Small intestine (tissue), 7 donors: ENCODE results near the gene MRPL18. TPM values are rescaled to one million over a fixed set of nuclear protein-coding genes. Genes with fewer than 3 reads are reported as not detected.
A peak's percentile ranks its signal among the peaks of the same experiment; 100 is the strongest.

ENCODE experiments used
- DNase-seq, 2 donors: peaks; one replicate each; pipeline versions ENCODE4 v3.0.0 to v3.0.0-alpha.2; 2013
- FAIRE-seq: peaks from 2 replicates; lab custom pipeline; 2012; peaks lifted over from hg19 to GRCh38; lab: Jason Lieb, UNC
- H3K27ac ChIP-seq, 3 donors: one replicate each; pipeline ENCODE4 v1.5.1; 2013; ENCODE audit warnings: low read length in 2 of 3, mild to moderate bottlenecking in 2 of 3, control low read depth in 1 of 3, inconsistent platforms in 1 of 3, low read depth in 1 of 3, moderate library complexity in 1 of 3
- H3K27me3 ChIP-seq, 3 donors: one replicate each; pipeline ENCODE4 v1.6.1; 2013; ENCODE audit warnings: low read length in 3 of 3, inconsistent platforms in 1 of 3; ENCODE audit not compliant: control insufficient read depth in 3 of 3, insufficient read depth in 3 of 3
- H3K36me3 ChIP-seq, 3 donors: one replicate each; pipeline ENCODE4 v1.6.1; 2013; ENCODE audit warnings: low read length in 3 of 3, inconsistent platforms in 1 of 3, low read depth in 1 of 3, mild to moderate bottlenecking in 1 of 3, moderate library complexity in 1 of 3; ENCODE audit not compliant: control insufficient read depth in 3 of 3, insufficient read depth in 2 of 3
- H3K4me1 ChIP-seq, 3 donors: one replicate each; pipeline ENCODE4 v1.6.1; 2013; ENCODE audit warnings: low read length in 2 of 3, inconsistent platforms in 1 of 3, low read depth in 1 of 3, mild to moderate bottlenecking in 1 of 3, moderate library complexity in 1 of 3; ENCODE audit not compliant: control insufficient read depth in 3 of 3, insufficient read depth in 2 of 3
- H3K4me3 ChIP-seq, 3 donors: one replicate each; pipeline ENCODE4 v1.5.1; 2013; ENCODE audit warnings: low read length in 3 of 3, control low read depth in 1 of 3, inconsistent platforms in 1 of 3, low read depth in 1 of 3, mild to moderate bottlenecking in 1 of 3, moderate library complexity in 1 of 3
- H3K9me3 ChIP-seq, 2 donors: one replicate each; pipeline ENCODE4 v1.6.1; 2013; ENCODE audit warnings: low read depth in 1 of 2, low read length in 1 of 2; ENCODE audit not compliant: control insufficient read depth in 2 of 2, insufficient read depth in 1 of 2
- WGBS, 3 donors: extraction: QIAGEN DNeasy Blood & Tissue Kit; methylation state at CpG; one replicate each; pipeline ENCODE4 v1.1.7; 2013; 5-methylcytosine and 5-hydroxymethylcytosine counted together
- polyA plus RNA-seq, 4 donors: library from polyadenylated mRNA; stranded (reverse) in 3 of 4; unstranded in 1 of 4; fragments of 200-250 nt in 3 of 4; fragments of 120-200 nt in 1 of 4; gene quantifications; one replicate each; pipeline versions ENCODE4 v1.2.1 to v1.2.3, GENCODE V29; 2013
- donor health status: healthy with polysubstance abuse.
- donor health status: control.
- donor health status: control.
- donor health status: Bipolar disorder and iron deficiency.
- donor health status: healthy.

MRPL18 gene
- polyA plus RNA-seq, 4 donors, result 74.8 to 83.3 (median 78.0) TPM

DNA sequence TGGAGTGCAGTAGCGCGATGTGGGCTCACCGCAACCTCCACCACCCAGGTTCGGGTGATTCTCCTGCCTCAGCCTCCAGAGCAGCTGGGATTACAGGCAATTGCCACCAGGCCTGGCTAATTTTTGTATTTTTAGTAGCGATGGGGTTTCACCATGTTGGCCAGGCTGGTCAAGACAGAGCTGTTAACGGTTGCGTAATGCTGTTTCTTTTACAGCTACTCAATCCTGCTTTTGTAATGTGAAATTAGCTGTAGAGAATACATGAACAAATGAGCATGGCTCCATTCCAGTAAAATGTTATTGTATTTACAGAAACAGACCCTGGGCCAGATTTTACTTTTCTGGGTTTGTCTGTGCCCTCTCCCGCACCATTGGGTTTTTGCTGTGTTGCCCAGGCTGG is 11.7 kb downstream of the MRPL18 start:
- FAIRE-seq, result no peak
- Histone ChIP-seq H3K36me3 (peaks cover 6 to 13% (median 10%) of the 10 kb centered on the region in 3 donors), H3K4me3 (no peak overlapping the region)

DNA sequence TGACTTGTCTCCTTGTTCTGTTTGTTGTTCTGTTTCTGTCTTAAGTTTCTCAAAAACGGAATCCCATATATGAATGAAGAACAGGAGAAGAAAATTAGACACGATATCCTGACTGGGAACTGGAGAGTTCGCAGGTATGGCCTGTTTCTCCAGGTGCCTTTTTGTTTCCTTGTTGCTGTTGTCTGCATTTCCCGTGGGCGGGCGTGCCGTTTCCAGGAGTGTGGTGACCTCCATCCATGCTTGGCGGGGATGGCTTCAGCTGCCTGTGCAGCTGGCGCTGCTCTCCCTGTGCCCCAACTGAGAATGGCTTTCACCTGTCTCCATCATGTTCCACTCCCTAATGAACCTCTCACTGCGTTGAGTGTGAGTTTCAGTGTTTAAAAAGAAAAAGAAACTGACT is 14.2 kb downstream of the MRPL18 start:
- peak in 1 of 2 donors; percentile 27 for DNase-seq

More for the DNA sequence above, 11.7 kb downstream of the MRPL18 start:
- Histone ChIP-seq H3K9me3 (no peaks in the 10 kb centered on the region), H3K27ac (no peak overlapping the region), H3K27me3 (no peaks in the 10 kb centered on the region), H3K4me1 (peaks cover 0 to 19% (median 0%) of the 10 kb centered on the region in 3 donors)
- WGBS, 3 donors, result 92 to 94% (median 94%) methylated on average over 8 of the region's 8 CpGs
- DNase-seq, result no peak

DNA sequence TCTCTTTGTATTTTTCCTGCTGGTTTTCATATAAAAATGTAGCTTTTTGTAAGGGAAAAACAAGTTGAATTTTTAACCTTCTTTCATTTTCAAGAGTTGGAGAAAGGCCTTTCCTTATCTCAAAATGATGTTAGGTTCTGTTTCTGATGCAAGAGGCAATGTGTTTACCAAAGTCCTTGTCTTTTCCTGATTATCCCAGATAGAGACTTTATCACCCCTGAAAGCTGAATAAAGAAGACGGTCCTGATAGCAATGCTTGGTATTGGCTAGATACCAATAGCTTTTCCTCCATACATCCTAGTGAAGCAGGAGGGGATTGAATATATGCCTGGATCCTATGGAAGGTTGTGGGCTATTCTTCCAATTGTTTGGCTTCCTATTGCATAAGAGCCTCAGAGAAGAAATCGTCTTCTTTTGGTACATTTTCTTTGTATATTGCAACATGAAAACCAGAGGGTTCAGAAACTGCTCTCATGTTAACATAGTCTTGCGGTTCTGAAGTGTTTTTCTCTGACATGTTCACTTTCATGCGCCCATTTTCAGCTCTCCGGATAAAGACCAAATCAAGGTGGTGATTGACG is 15.3 kb downstream of the MRPL18 start:
- DNase-seq, result peak in 1 of 2 donors; percentile 41
- FAIRE-seq, result no peak
- no peaks in the 10 kb centered on the region for H3K27me3 ChIP-seq
- H3K4me3 ChIP-seq, result no peak overlapping the region
- H3K9me3 ChIP-seq, result no peaks in the 10 kb centered on the region
- 84 to 89% (median 87%) methylated on average over 6 of the region's 6 CpGs for WGBS, 3 donors
- H3K27ac ChIP-seq, result peak overlapping the region in 1 of 3 donors; percentile 83
- H3K36me3 ChIP-seq, result no peaks in the 10 kb centered on the region
- H3K4me1 ChIP-seq, result peaks cover 0 to 24% (median 0%) of the 10 kb centered on the region in 3 donors

More for the DNA sequence above, 14.2 kb downstream of the MRPL18 start:
- FAIRE-seq, result no peak
- WGBS, 3 donors, result 30 to 64% (median 49%) methylated on average over 10 of the region's 10 CpGs
- H3K4me3 ChIP-seq, result no peak overlapping the region
- no peaks in the 10 kb centered on the region for H3K9me3 ChIP-seq
- H3K4me1 ChIP-seq, result peaks cover 0 to 24% (median 0%) of the 10 kb centered on the region in 3 donors
- peaks cover 0 to 3% (median 0%) of the 10 kb centered on the region in 3 donors for H3K36me3 ChIP-seq
- no peaks in the 10 kb centered on the region for H3K27me3 ChIP-seq
- H3K27ac ChIP-seq, result no peak overlapping the region

DNA sequence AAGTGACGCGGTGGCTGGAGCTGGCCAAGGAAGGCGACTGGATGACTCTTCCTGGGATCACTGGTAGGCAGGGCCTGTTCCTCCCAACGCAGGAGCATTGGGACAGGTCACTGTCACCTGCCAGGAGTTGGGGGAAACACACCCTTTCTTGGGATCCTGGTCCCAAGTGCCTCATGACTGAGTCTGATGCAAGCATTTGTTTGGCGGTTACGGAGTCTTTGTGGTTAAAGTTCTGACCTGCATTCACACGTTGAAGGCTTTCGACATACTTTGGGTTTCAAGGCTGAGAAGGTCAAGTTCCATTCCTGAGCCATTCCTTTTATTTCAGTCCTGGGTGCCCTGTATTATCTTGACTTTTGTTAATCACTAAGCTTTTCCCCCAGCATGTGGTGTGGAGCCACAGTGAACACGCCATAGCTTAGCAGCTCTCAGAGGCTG is 15.8 kb downstream of the MRPL18 start:
- 72 to 81% (median 77%) methylated on average over 9 of the region's 9 CpGs for WGBS, 3 donors
- no peaks in the 10 kb centered on the region for H3K9me3 ChIP-seq
- FAIRE-seq, result no peak
- no peaks in the 10 kb centered on the region for H3K27me3 ChIP-seq
- peak overlapping the region in 1 of 3 donors; percentile 83 for H3K27ac ChIP-seq
- DNase-seq, result peak; percentile 25 to 90
- peaks cover 0 to 24% (median 0%) of the 10 kb centered on the region in 3 donors for H3K4me1 ChIP-seq
- H3K4me3 ChIP-seq, result no peak overlapping the region
- H3K36me3 ChIP-seq, result no peaks in the 10 kb centered on the region

DNA sequence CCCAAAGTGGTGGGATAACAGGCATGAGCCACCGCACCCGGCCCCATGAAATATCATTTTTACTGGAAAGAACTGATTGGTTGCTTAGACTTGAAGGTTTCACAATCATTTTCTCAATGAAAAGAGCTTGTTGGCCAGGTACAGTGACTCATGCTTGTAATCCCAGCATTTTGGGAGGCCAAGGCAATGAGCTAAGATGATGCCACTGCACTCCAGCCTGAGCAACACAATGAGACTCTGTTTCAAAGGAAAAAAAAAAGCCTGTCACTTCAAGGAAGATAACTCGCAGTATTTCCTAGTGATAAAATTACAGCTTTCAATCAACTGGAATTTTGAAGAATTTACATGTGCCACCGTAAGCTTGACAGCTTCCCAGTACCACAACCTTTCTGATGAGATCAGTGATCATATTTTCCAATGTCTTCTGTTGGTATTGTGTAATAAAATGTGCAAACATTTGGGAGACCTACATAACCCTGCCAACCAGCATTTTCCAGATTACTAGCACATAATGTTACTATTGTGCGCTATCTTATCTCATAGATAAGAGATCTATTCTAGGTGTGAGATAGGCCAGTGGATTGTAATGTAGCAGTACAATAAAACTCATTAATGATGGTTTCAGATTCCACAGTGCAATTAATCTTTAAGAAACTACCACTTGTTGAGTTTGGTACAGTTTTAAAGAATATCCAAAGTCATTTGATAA is 17.0 kb downstream of the MRPL18 start:
- DNase-seq (peak; percentile 31 to 68), FAIRE-seq (no peak)
- WGBS, 3 donors, result 17 to 67% (median 41%) methylated on average over 5 of the region's 5 CpGs
- Histone ChIP-seq H3K4me1 (peaks cover 0 to 24% (median 0%) of the 10 kb centered on the region in 3 donors), H3K27me3 (no peaks in the 10 kb centered on the region), H3K27ac (peak overlapping the region in 1 of 3 donors; percentile 83), H3K36me3 (no peaks in the 10 kb centered on the region), H3K4me3 (no peak overlapping the region), H3K9me3 (no peaks in the 10 kb centered on the region)

DNA sequence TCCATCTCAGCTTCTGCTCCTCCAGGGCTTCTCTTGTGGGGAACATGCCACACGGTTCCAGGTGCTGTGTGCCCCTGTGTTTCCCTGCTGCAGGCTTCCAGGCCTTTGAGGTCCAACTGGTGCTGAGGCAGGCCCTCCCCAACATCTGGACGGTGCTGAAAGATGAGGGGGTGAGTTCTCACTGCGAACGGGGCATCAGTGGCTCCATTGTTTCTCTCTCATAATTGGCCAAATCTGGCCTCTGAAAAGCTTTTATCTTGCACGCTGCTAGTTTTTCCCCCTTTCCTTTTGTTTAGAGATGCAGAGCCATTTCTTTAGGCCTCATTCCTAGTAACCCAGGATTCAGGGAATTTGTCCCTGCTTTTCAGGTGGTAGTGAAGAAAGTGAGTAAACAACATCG is 18.4 kb downstream of the MRPL18 start:
- no peaks in the 10 kb centered on the region for H3K9me3 ChIP-seq
- WGBS, 3 donors, result 81 to 92% (median 92%) methylated on average over 6 of the region's 6 CpGs
- H3K4me1 ChIP-seq, result peaks cover 0 to 24% (median 0%) of the 10 kb centered on the region in 3 donors
- FAIRE-seq (no peak), DNase-seq (no peak)
- H3K27ac ChIP-seq, result no peak overlapping the region
- H3K4me3 ChIP-seq, result no peak overlapping the region
- H3K36me3 ChIP-seq, result no peaks in the 10 kb centered on the region
- H3K27me3 ChIP-seq, result no peaks in the 10 kb centered on the region

DNA sequence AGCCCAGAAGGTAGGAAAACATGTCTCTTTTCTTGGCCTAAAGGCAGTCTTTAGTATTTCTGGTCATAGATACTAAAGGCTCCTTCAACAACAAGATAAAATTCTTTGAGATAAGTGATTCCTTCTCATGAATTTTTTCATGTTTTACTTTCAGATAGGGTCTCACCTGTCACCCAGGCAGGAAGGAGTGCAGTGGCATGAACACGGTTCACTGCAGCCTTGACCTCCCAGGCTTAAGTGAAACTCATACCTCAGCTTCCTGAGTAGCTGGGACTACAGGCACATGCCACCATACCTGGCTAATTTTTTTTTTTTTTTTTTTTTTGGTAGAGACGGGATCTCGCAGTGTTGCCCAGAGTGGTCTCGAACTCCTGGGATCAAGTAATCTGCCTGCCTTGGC is 18.9 kb downstream of the MRPL18 start:
- Histone ChIP-seq H3K36me3 (no peaks in the 10 kb centered on the region), H3K9me3 (no peaks in the 10 kb centered on the region), H3K27ac (no peak overlapping the region), H3K4me1 (peaks cover 0 to 24% (median 0%) of the 10 kb centered on the region in 3 donors), H3K4me3 (no peak overlapping the region), H3K27me3 (no peaks in the 10 kb centered on the region)
- DNase-seq (no peak), FAIRE-seq (no peak)
- WGBS, 3 donors, result 85 to 93% (median 89%) methylated on average over 4 of the region's 4 CpGs

DNA sequence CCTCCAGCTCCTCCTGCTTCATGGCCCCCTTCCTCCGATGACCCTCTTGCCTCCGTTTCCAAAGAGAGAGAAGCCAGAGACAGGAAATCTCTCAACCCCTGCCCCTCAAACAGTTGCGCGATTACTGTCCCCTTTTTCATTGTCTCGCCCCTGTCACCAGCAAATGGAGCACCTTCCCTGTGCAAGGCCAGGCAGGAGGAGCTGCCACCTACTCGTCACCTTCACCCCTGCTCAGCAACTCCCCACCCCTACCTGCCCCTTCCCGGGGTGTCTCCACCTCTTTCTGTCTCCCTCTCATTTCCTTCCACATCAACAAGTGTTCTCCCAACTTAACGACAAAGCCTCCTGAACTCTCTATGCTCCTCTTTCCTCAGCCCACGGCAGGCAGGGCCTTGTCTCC is 23.5 kb downstream of the MRPL18 start:
- DNase-seq (no peak), FAIRE-seq (no peak)
- Histone ChIP-seq H3K4me3 (no peak overlapping the region), H3K9me3 (no peaks in the 10 kb centered on the region), H3K27ac (no peak overlapping the region), H3K27me3 (no peaks in the 10 kb centered on the region), H3K36me3 (no peaks in the 10 kb centered on the region), H3K4me1 (no peaks in the 10 kb centered on the region)
- 84 to 95% (median 92%) methylated on average over 9 of the region's 9 CpGs for WGBS, 3 donors
